Midbrain (tissue), 1 donor: ENCODE measurements around the gene PTPN22.
A peak's percentile ranks its signal among the peaks of the same experiment; 100 is the strongest.

Source experiments
- DNase-seq: peaks from one replicate; lab custom pipeline; 2025; lab: John Stamatoyannopoulos, UW

The PTPN22 gene

GRCh38 chr1:113871597-113872113 lies at the start of gene PTPN22:
Gene PTPN22 (minus strand): TSS chr1:113871712.
- no peak for DNase-seq

GRCh38 chr1:113918243-113918642 lies 46.7 kb upstream of the PTPN22 start:
- no peak for DNase-seq

- no peak for DNase-seq
Measured at GRCh38 chr1:113917400-113918082, 46.0 kb upstream of the PTPN22 start.

- DNase-seq: no peak
Measured at GRCh38 chr1:113916974-113917373, 45.5 kb upstream of the PTPN22 start.

GRCh38 chr1:113913887-113914664 lies 42.6 kb upstream of the PTPN22 start:
- no peak for DNase-seq

GRCh38 chr1:113913312-113913668 lies 41.8 kb upstream of the PTPN22 start:
- DNase-seq: no peak

- DNase-seq: peak; percentile 2
Measured at GRCh38 chr1:113912594-113913311, 41.2 kb upstream of the PTPN22 start.

- no peak for DNase-seq
Measured at GRCh38 chr1:113905435-113905861, 33.9 kb upstream of the PTPN22 start.

- DNase-seq: peak; percentile 99
Measured at GRCh38 chr1:113904674-113905434, 33.3 kb upstream of the PTPN22 start, which contains the start of the genes AP4B1 and DCLRE1B. Gene AP4B1 (minus strand): TSS chr1:113904799. CDS start chr1:113904717, 82 bp downstream. Gene DCLRE1B (plus strand): TSS chr1:113905326. CDS start chr1:113905587, 261 bp downstream.

GRCh38 chr1:113904293-113904673 lies 32.8 kb upstream of the PTPN22 start:
- no peak for DNase-seq

- no peak for DNase-seq
Measured at GRCh38 chr1:113903501-113904292, 32.2 kb upstream of the PTPN22 start.

- no peak for DNase-seq
Measured at GRCh38 chr1:113901191-113901590, 29.7 kb upstream of the PTPN22 start.

GRCh38 chr1:113899111-113899510 lies 27.6 kb upstream of the PTPN22 start:
- no peak for DNase-seq

GRCh38 chr1:113898241-113898814 lies 26.8 kb upstream of the PTPN22 start:
- DNase-seq: no peak

- DNase-seq: no peak
Measured at GRCh38 chr1:113895961-113896360, 24.4 kb upstream of the PTPN22 start.

- no peak for DNase-seq
Measured at GRCh38 chr1:113895098-113895497, 23.6 kb upstream of the PTPN22 start.

- no peak for DNase-seq
Measured at GRCh38 chr1:113893267-113893666, 21.8 kb upstream of the PTPN22 start.

- no peak for DNase-seq
Measured at GRCh38 chr1:113891631-113892220, 20.2 kb upstream of the PTPN22 start.

GRCh38 chr1:113890816-113891215 lies 19.3 kb upstream of the PTPN22 start:
- DNase-seq: no peak
